ENCODE data around the gene HERC4. TPM values are rescaled to one million over a fixed set of nuclear protein-coding genes. Genes with fewer than 3 reads are reported as not detected.

The HERC4 gene
- total RNA-seq, 1 experiment from 2014 or later, result 57.4 TPM

GRCh38 chr10:67978749-67979148, 96.3 kb downstream of the HERC4 start:
- H3K79me2 ChIP-seq (ENCODE audit: low read length), result no peaks in the 10 kb centered on the region
- intact Hi-C loops (cut with micrococcal nuclease), result no loop called here
- H3K27me3 ChIP-seq (ENCODE audit: low read length), result no peaks in the 10 kb centered on the region
- no peaks in the 10 kb centered on the region for H3K9me3 ChIP-seq (ENCODE audit: low read length)
- peaks cover 24% of the 10 kb centered on the region for H3K4me1 ChIP-seq (ENCODE audit: insufficient read depth, low read length)
- ATAC-seq, result no peak
- no peaks in the 10 kb centered on the region for H3F3A ChIP-seq (ENCODE audit: low read length, unreplicated experiment)
- no peak overlapping the region for H3K27ac ChIP-seq (ENCODE audit: low read length)
- TF ChIP-seq EZH2 (IDR thresholded peaks at IDR 0.05; ENCODE audit: low read length, unreplicated experiment) (no peak), CTCF (conservative IDR thresholded peaks at IDR 0.05; ENCODE audit: low read depth, low read length) (no peak), EZH2phosphoT487 (IDR thresholded peaks at IDR 0.05; ENCODE audit: borderline replicate concordance, low read length) (no peak)
- no peak overlapping the region for H3K4me2 ChIP-seq (ENCODE audit: low read length)
- H2AFZ ChIP-seq (ENCODE audit: low read length), result no peak overlapping the region
- H4K20me1 ChIP-seq (ENCODE audit: low read length), result no peaks in the 10 kb centered on the region
- H3K9me2 ChIP-seq (replicated peaks; ENCODE audit: low read length), result no peaks in the 10 kb centered on the region
- POLR2A ChIA-PET (ENCODE audit: unreplicated experiment), result no interaction called here
- peaks cover 51% of the 10 kb centered on the region for H3K36me3 ChIP-seq (ENCODE audit: low read depth, low read length)
- DNase-seq, result no peak
- H3K4me3 ChIP-seq (ENCODE audit: low read length), result no peak overlapping the region
- BruUV-seq (replicated peaks), result no TSS peak
- CTCF ChIA-PET, result interaction anchor here (0.7 kb wide), 1 partner anchor 138 kb away, joined by 4 read pairs; no protein-coding TSS in a partner anchor
- H3K9ac ChIP-seq (ENCODE audit: low read length), result no peak overlapping the region

- CTCF ChIA-PET, result interaction anchor here (0.6 kb wide), 1 partner anchor 44 kb away, joined by 3 read pairs; no protein-coding TSS in a partner anchor
- Histone ChIP-seq H3K4me1 (ENCODE audit: insufficient read depth, low read length) (peaks cover 24% of the 10 kb centered on the region), H3K4me2 (ENCODE audit: low read length) (no peak overlapping the region), H3K79me2 (ENCODE audit: low read length) (no peaks in the 10 kb centered on the region), H3K27ac (ENCODE audit: low read length) (no peak overlapping the region), H3K9ac (ENCODE audit: low read length) (no peak overlapping the region), H3F3A (ENCODE audit: low read length, unreplicated experiment) (no peaks in the 10 kb centered on the region), H3K9me2 (replicated peaks; ENCODE audit: low read length) (no peaks in the 10 kb centered on the region), H4K20me1 (ENCODE audit: low read length) (no peaks in the 10 kb centered on the region), H2AFZ (ENCODE audit: low read length) (no peak overlapping the region), H3K9me3 (ENCODE audit: low read length) (no peaks in the 10 kb centered on the region), H3K27me3 (ENCODE audit: low read length) (no peaks in the 10 kb centered on the region), H3K36me3 (ENCODE audit: low read depth, low read length) (peaks cover 61% of the 10 kb centered on the region), H3K4me3 (ENCODE audit: low read length) (no peak overlapping the region)
- no peak for TF ChIP-seq CTCF (conservative IDR thresholded peaks at IDR 0.05; ENCODE audit: low read depth, low read length)
- no peak for TF ChIP-seq EZH2 (IDR thresholded peaks at IDR 0.05; ENCODE audit: low read length, unreplicated experiment)
- no peak for TF ChIP-seq EZH2phosphoT487 (IDR thresholded peaks at IDR 0.05; ENCODE audit: borderline replicate concordance, low read length)
- BruUV-seq (replicated peaks), result no TSS peak
- DNase-seq (no peak), ATAC-seq (no peak)
- POLR2A ChIA-PET (ENCODE audit: unreplicated experiment), result interaction anchor here (0.6 kb wide), 1 partner anchor 108 kb away, joined by 3 read pairs; no protein-coding TSS in a partner anchor
- intact Hi-C loops (cut with micrococcal nuclease), result no loop called here
These were observed 97.8 kb downstream of the HERC4 start for GRCh38 chr10:67977251-67977650.

Data from PC-3 (cell line).